ENCODE data around the gene CEP85L.

The CEP85L gene

GRCh38 chr6:118651282-118652050, at the start of gene CEP85L:
Gene CEP85L (minus strand): TSS chr6:118651591. CDS start chr6:118651269, 322 bp downstream.
- DNase-seq: peak; percentile 93

- DNase-seq: no peak
These were observed 49.1 kb upstream of the CEP85L start for GRCh38 chr6:118700531-118700930.

DNA sequence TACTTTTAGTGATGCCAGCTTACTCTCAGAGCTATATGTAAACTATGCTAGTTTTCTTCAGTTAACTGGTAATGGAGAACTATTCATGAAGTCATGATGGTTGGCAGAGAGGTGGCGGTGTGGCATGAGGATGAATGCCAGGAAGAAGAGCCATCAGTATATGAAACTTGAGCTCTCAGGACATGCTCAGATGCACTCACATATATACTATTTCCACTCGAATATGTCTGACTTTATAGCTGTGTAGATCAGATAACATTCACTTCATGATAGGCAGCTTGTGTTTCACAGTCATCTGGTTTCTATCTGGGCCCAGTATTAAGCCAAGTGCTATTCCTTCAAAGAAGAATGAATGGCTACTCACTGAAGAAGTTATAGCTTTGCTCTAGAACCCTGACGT, 46.2 kb upstream of the CEP85L start:
- DNase-seq: no peak

GRCh38 chr6:118696271-118696670, 44.9 kb upstream of the CEP85L start:
- no peak for DNase-seq

DNA sequence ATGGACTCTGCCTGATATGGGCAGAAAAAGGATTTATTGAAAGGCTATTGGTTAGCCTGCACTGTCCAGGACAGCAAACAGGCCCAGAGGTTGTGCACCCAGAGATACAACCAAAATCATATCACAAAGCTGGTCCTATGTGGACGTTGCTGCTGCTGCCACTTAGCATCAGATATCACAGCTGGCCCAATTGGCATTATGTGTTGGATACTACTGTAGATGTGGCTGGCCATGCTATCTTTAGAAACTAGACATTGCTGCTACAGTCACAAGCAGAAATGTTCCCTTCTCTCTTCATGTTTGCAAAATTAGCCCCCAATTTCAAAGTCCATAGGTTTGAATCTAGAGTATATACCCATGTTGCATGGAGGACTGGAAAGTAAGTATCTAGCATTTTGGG, 42.2 kb upstream of the CEP85L start:
- no peak for DNase-seq

- DNase-seq: no peak
These were observed 34.5 kb upstream of the CEP85L start for GRCh38 chr6:118685823-118686449.

- DNase-seq: no peak
These were observed 32.8 kb upstream of the CEP85L start for GRCh38 chr6:118683881-118684872.

DNA sequence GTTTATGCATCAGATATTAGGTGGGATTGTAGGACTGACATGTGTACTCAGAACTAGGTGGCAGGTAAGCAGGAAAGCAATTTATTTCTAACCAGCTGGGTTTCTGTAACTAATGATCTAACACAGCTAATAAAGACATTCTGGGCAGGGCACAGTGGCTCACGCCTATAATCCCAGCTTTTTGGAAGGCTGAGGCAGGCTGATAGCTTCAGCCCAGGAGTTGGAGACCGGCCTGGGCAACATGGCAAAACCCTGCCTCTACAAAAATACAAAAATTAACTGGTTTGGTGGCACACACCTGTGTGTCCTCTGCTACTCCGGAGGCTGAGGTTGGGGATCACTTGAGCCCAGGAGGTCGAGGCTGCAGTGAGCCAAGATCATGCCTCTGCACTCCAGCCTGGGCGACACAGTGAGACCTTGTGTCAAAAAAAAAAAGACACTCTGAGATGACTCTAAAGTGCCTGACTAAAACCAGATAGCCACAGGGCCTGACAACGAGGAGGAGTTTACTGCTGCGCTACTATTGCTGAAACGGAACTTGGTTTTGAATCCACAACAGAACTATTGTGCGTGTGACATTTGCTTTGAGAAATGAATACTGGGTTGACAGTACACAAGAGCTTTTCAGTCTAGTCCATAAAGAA, 29.2 kb upstream of the CEP85L start:
- DNase-seq: no peak

DNA sequence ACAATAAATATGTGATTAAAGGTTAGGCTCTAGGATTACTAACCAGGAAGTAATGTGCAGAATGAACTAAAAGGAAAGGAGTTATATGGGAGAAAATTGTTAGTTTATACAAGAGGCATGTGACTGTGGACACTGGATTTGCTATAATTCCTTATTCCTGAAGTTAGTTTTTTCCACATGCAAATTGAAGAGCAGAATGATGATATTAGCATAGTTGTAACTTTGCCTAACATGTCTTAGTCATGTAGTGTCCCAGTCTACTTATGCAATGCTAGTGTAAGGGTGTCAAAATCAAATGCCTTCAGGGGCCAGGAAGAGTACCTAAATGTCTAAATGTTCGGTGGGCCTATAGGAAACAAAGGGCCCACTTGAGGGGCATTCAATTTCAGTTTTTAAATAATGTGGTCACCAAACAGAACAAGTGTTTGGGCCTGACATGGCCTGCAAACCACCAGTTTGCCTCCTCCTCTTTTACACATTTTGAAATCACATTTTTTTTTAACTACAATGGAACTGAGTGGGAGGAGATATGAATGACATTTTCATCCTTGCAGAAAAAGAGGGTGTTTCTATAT, 28.0 kb upstream of the CEP85L start:
- DNase-seq: peak; percentile 47

DNA sequence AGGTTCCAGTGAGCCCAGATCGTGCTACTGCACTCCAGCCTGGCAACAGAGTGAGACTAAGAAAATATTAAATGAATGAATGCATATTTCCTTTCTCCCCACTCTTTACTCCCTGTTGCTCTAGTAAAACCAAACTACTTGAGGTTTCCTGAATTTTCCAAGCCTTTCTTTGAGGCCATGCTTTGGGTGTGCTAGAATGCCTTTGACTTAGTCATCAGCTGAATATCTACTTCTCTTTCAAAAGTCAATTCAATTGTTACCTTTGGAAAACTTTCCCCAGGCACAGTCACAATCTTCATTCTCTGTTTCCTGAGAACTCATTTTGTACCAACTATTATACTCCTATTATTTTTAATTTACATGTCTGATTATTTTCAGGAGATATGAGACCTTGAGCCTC, 27.5 kb upstream of the CEP85L start:
- peak; percentile 38 for DNase-seq

GRCh38 chr6:118677193-118677592, 25.8 kb upstream of the CEP85L start:
- DNase-seq: peak; percentile 20

GRCh38 chr6:118675225-118675624, 23.8 kb upstream of the CEP85L start:
- no peak for DNase-seq

GRCh38 chr6:118674772-118675171, 23.4 kb upstream of the CEP85L start:
- DNase-seq: no peak

- no peak for DNase-seq
These were observed 21.3 kb upstream of the CEP85L start for GRCh38 chr6:118672678-118673077.

GRCh38 chr6:118669561-118669960, 18.2 kb upstream of the CEP85L start:
- no peak for DNase-seq

DNA sequence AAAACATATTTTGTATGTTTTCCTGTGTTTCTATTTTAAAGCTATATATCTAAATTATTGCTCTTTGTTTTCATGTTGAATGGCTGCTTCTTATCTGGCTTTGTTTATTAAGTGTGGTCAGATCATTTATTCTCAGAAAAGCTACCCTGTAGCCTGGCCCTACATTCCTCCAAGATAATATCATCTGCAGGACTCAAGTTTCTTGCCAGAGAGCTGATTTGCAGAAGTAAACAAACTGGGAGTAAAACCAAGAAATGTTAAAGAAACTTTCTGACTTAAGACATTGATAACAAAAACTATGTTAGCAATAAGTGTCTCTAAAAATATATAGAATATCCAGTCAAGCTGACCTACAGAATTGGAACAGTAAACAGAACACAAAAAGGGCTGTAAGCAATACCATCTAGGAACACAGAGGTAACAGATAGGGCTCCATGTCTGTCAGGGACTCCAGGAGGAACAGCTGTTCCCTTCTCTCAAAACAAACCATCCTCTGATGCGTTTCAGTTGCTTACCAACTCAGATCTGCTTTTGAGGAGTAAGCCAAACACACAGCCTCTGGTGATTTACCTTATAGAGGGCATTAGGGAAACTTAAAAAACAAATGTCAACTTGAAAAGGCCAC, 17.5 kb upstream of the CEP85L start:
- DNase-seq: peak; percentile 56

DNA sequence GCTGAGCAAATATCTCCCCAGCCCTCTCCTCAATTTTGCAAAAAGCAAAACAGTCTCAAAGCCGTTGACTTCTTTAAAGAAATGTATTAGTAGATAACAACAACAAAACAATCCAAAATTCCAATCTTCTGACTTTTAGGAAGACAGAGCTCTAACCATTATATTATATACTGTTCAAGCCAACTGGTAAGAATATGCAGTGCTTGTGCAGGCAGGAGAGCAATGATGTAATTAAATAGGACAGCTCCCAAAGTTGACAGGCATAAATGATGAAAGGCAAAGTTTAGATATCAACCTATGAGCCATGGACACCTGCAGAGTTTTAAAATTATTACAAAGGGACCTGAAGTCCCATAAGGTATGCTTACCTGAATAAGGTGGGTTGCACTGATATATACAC, 16.6 kb upstream of the CEP85L start:
- DNase-seq: no peak

DNA sequence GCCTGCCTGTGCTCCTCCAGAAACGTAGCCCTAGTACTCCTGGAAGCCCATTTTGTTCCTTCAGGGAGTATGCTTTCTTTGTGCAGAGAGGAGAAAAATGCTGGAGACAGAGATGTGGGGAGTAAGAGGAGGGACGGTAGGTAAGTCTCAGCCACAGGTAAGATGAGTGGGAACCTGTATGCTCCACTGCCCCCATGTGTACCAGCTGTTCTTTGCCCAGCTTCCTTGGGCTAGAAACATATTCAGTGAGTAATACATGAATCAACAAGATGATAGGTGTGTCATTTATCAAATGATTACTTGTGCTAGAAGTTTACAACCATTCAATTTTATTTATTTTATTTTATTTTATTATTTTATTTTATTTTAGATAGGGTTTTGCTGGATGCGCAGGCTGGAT, 13.6 kb upstream of the CEP85L start:
- DNase-seq: no peak

GRCh38 chr6:118663993-118664985, 12.9 kb upstream of the CEP85L start:
- no peak for DNase-seq

GRCh38 chr6:118661831-118662230, 10.4 kb upstream of the CEP85L start:
- no peak for DNase-seq

- DNase-seq: peak; percentile 17
These were observed 8.8 kb upstream of the CEP85L start for GRCh38 chr6:118660218-118660569.
